ENCODE results near the gene OR4D9.
A peak's percentile ranks its signal among the peaks of the same experiment; 100 is the strongest.
"Not testable (repeated sequence)": the region's sequence is repeated elsewhere in the genome, so short reads cannot be mapped to it uniquely, and the experiment has no call there.

The OR4D9 gene

GRCh38 chr11:59510941-59511589 lies at the start of gene OR4D9:
OR4D9 (plus strand) TSS chr11:59511539; CDS start chr11:59514913, 3,374 bp downstream.
- DNase-seq (ENCODE audit: low read depth): no peak

- DNase-seq (ENCODE audit: low read depth): no peak
Observed at GRCh38 chr11:59463190-59463641, 48.1 kb upstream of the OR4D9 start.

GRCh38 chr11:59473015-59473414 lies 38.3 kb upstream of the OR4D9 start, which contains the start of gene OR4D10:
OR4D10 (plus strand) TSS chr11:59473315; CDS start chr11:59477430, 4,115 bp downstream.
- DNase-seq (ENCODE audit: low read depth): no peak

- DNase-seq (ENCODE audit: low read depth): no peak
Observed at GRCh38 chr11:59475176-59475575, 36.2 kb upstream of the OR4D9 start.

GRCh38 chr11:59479906-59480305 lies 31.4 kb upstream of the OR4D9 start:
- no peak for DNase-seq (ENCODE audit: low read depth)

- no peak for DNase-seq (ENCODE audit: low read depth)
Observed at GRCh38 chr11:59480359-59480758, 31.0 kb upstream of the OR4D9 start.

GRCh38 chr11:59501931-59502330 lies 9.4 kb upstream of the OR4D9 start:
- DNase-seq (ENCODE audit: low read depth): no peak

- no peak for DNase-seq (ENCODE audit: low read depth)
Observed at GRCh38 chr11:59503276-59503675, 8.1 kb upstream of the OR4D9 start, which contains the start of gene OR4D11. OR4D11 (plus strand) TSS chr11:59503576; CDS start chr11:59503576, 0 bp downstream.

GRCh38 chr11:59511675-59512074 lies 336 bp downstream of the OR4D9 start:
- DNase-seq (ENCODE audit: low read depth): no peak

GRCh38 chr11:59520139-59520538 lies 8.8 kb downstream of the OR4D9 start:
- DNase-seq (ENCODE audit: low read depth): not testable (repeated sequence)

- no peak for DNase-seq (ENCODE audit: low read depth)
Observed at GRCh38 chr11:59520741-59521140, 9.4 kb downstream of the OR4D9 start.

GRCh38 chr11:59523541-59523940 lies 12.2 kb downstream of the OR4D9 start:
- DNase-seq (ENCODE audit: low read depth): no peak

- no peak for DNase-seq (ENCODE audit: low read depth)
Observed at GRCh38 chr11:59528711-59529110, 17.4 kb downstream of the OR4D9 start.

- no peak for DNase-seq (ENCODE audit: low read depth)
Observed at GRCh38 chr11:59532620-59533019, 21.3 kb downstream of the OR4D9 start.

- DNase-seq (ENCODE audit: low read depth): no peak
Observed at GRCh38 chr11:59534676-59535075, 23.3 kb downstream of the OR4D9 start.

- DNase-seq (ENCODE audit: low read depth): no peak
Observed at GRCh38 chr11:59542142-59542810, 30.9 kb downstream of the OR4D9 start.

GRCh38 chr11:59543713-59544112 lies 32.4 kb downstream of the OR4D9 start:
- DNase-seq (ENCODE audit: low read depth): not testable (repeated sequence)

GRCh38 chr11:59544869-59545178 lies 33.5 kb downstream of the OR4D9 start:
- no peak for DNase-seq (ENCODE audit: low read depth)

- DNase-seq (ENCODE audit: low read depth): no peak
Observed at GRCh38 chr11:59545179-59546020, 34.1 kb downstream of the OR4D9 start.

- not testable (repeated sequence) for DNase-seq (ENCODE audit: low read depth)
Observed at GRCh38 chr11:59547605-59548308, 36.4 kb downstream of the OR4D9 start.

- no peak for DNase-seq (ENCODE audit: low read depth)
Observed at GRCh38 chr11:59548309-59548656, 36.9 kb downstream of the OR4D9 start.

GRCh38 chr11:59550368-59550841 lies 39.1 kb downstream of the OR4D9 start:
- peak; percentile 78 for DNase-seq (ENCODE audit: low read depth)
